GM19468 (cell line): Measurements from ENCODE around the gene RASA2.
A peak's percentile ranks its signal among the peaks of the same experiment; 100 is the strongest.
"Not testable (repeated sequence)": the region's sequence is repeated elsewhere in the genome, so short reads cannot be mapped to it uniquely, and the experiment has no call there.

Source experiments
- ATAC-seq: cut with Tn5 transposase; IDR thresholded peaks from one replicate; pipeline ENCODE4 v1.9.1; 2021; ENCODE audit warnings: mild to moderate bottlenecking, moderate library complexity, moderate number of reproducible peaks; ENCODE audit not compliant: unreplicated experiment; ENCODE audit errors: extremely low read depth

The RASA2 gene

GRCh38 chr3:141491929-141492328 lies 5.1 kb downstream of the RASA2 start:
- ATAC-seq = no peak

GRCh38 chr3:141493184-141493583 lies 6.4 kb downstream of the RASA2 start:
- no peak for ATAC-seq

- not testable (repeated sequence) for ATAC-seq
Measured at GRCh38 chr3:141497589-141497988, 10.8 kb downstream of the RASA2 start.

- ATAC-seq = peak; percentile 91
Measured at GRCh38 chr3:141498598-141499223, 11.9 kb downstream of the RASA2 start.

GRCh38 chr3:141499284-141499683 lies 12.5 kb downstream of the RASA2 start:
- no peak for ATAC-seq

GRCh38 chr3:141499965-141500364 lies 13.1 kb downstream of the RASA2 start:
- ATAC-seq = no peak

- no peak for ATAC-seq
Measured at GRCh38 chr3:141500397-141500796, 13.6 kb downstream of the RASA2 start.

- no peak for ATAC-seq
Measured at GRCh38 chr3:141505166-141505565, 18.3 kb downstream of the RASA2 start.

GRCh38 chr3:141506071-141506470 lies 19.2 kb downstream of the RASA2 start:
- ATAC-seq = no peak

GRCh38 chr3:141507392-141508066 lies 20.7 kb downstream of the RASA2 start:
- no peak for ATAC-seq

- ATAC-seq = no peak
Measured at GRCh38 chr3:141508067-141508436, 21.2 kb downstream of the RASA2 start.

- ATAC-seq = no peak
Measured at GRCh38 chr3:141511361-141511760, 24.5 kb downstream of the RASA2 start.

GRCh38 chr3:141514382-141514781 lies 27.6 kb downstream of the RASA2 start:
- no peak for ATAC-seq

GRCh38 chr3:141519587-141519986 lies 32.8 kb downstream of the RASA2 start:
- no peak for ATAC-seq

- no peak for ATAC-seq
Measured at GRCh38 chr3:141521781-141522180, 35.0 kb downstream of the RASA2 start.

GRCh38 chr3:141523615-141524375 lies 37.0 kb downstream of the RASA2 start:
- no peak for ATAC-seq

- ATAC-seq = no peak
Measured at GRCh38 chr3:141524988-141525387, 38.2 kb downstream of the RASA2 start.

- no peak for ATAC-seq
Measured at GRCh38 chr3:141525814-141526213, 39.0 kb downstream of the RASA2 start.

GRCh38 chr3:141526709-141527108 lies 39.9 kb downstream of the RASA2 start:
- ATAC-seq = no peak

- ATAC-seq = no peak
Measured at GRCh38 chr3:141528800-141529199, 42.0 kb downstream of the RASA2 start.

- ATAC-seq = no peak
Measured at GRCh38 chr3:141529256-141529655, 42.4 kb downstream of the RASA2 start.
